Activated CD8-positive, alpha-beta memory T cell treated with anti-CD3 and anti-CD28 coated beads for 1 hour (primary cell): ENCODE results near the gene NAA35.
"Not testable (repeated sequence)": the region's sequence is repeated elsewhere in the genome, so short reads cannot be mapped to it uniquely, and the experiment has no call there.

Experiments used
- DNase-seq, 2 donors: peaks; one replicate each; pipeline ENCODE4 v3.0.0-alpha.2; 2020; ENCODE audit warnings: low read depth in 1 of 2; ENCODE audit errors: extremely low read depth in 1 of 2

The NAA35 gene

DNA sequence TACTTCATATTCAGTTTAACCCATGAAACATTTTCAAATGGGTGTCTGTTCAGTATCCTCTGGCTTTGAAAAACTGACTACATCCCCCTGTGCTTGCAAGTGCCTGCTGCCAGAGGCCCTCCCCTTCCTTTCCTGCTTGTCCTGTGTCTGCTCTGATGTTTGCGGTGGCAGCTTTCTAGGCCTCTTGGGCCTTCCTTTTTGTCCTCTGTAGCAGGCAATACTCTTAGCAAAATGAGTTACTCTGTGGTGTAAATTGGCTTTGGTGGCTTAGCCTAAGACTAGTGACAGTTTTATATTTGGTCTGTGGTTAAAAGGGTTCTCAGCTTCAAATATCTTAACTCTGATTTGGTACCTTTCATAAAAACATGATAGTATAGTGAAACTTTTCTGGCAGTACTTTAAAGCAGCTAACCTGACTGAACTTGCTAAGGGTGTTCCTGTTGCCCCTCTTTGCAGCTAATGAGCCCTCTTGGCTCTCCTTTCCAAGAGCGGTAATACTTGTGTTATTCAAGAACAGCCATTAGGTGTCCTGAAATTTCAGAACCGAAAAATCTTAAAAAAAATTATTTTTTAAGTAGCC lies 81.8 kb downstream of the NAA35 start:
- no peak for DNase-seq

DNA sequence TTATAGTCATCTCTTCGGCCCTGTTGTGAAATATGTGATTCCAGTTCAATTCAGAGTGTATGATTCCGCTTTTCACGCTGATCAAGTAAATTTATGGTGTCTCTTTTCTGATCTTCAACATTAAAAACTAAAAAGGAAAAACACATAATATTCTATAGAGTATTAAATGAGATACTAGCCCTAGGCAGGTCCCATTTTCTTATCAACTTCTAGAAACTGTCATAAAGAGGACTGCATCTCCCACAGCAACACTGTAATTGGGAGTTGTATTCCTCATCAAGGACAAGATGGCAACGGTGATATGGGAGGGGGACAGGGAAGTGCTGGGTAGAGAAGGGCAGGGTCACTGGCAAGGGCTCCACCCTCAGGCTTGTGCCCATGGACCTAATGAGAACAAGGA lies 86.8 kb downstream of the NAA35 start:
- no peak for DNase-seq

- no peak for DNase-seq
Observed at GRCh38 chr9:86034863-86035734, 94.2 kb downstream of the NAA35 start.

DNA sequence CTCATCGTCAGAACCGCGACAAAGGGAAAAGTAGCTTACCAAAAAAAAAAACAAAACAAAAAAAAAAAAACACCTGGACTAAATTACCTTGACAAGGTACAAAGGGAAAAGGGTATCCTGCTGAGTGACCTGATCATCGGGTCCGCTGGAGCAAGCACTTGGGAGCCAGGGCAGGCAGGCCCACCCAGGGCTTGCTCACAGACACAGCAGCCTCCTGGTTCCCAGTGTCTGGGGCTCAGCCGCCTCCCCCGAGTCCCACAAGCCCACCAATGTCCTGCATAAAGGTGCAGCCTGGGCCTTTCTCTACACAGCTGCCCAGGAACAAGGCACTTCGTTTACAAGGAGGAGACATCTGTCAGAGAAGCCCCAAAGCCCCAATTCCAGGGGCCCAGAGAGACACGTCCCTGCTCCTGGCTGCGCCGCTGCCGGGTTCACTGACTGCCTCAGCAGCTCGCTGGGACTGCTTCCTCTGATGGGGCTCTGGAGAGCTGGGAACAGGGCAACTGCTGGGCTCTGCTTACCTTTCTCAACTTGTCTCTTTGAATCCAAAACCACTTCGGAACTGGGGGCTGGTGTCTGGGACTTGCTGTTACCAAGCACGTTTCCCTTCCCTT lies 95.0 kb downstream of the NAA35 start:
- no peak for DNase-seq

GRCh38 chr9:86036555-86036954 lies 95.6 kb downstream of the NAA35 start:
- no peak for DNase-seq

- no peak for DNase-seq
Observed at GRCh38 chr9:86039991-86040860, 99.3 kb downstream of the NAA35 start.

GRCh38 chr9:86040861-86041155 lies 99.9 kb downstream of the NAA35 start:
- DNase-seq, result no peak

DNA sequence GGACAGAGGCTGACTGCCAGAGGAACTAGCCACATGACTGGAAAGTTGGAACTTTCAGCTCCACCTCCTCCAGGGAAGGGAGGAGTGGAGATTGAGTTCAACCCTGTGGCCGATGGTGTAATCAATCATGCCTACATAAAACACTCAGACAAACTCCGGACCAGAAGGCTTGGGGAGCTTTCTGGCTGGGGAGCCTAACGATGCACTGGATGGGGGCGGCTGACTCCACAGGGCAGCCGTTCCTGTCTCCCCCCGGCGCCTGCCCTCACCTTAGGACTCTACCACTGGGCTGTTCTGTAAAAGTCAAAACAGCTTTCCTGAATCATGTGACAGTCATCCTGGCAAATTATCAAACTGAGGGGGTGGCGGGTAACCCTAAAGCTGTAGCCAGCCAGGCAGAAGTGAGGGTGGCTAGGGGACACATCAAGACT lies 100.4 kb downstream of the NAA35 start:
- no peak for DNase-seq

DNA sequence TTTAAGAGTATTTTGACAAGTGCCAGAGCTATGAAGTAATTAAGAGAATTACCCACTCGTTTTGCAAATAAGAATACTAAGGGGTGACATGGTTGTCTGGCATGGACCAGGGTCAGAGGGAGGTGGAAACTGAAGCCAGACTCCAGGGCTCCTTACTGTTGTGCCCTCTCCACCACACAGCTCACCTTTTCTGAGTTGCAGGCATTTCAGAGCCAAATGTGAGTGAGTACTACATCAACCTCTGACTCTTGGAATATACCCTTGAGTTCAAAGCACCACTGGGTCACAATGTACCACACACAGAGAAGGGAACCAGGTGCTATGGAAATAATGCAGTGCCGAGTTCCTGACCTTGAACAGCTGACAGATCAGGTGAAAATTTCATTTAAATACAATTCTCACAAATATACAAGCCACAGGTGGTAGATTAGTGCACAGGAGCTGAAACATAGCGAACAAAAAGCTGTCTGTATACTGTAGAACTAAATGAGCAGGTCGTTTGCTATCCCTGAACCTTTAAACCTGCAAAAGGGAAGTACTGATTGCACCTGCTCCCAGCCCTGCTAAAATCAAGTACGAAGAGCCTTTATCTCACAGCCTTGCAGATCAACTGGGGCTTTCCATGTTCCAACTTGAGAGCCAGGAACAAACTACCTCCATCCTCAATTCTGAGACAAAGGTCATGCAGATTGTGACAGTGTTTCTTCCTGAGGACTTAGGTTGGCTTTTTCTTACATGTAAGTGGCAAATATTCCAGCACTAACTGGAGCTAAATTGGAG lies 101.4 kb downstream of the NAA35 start:
- DNase-seq, result no peak

DNA sequence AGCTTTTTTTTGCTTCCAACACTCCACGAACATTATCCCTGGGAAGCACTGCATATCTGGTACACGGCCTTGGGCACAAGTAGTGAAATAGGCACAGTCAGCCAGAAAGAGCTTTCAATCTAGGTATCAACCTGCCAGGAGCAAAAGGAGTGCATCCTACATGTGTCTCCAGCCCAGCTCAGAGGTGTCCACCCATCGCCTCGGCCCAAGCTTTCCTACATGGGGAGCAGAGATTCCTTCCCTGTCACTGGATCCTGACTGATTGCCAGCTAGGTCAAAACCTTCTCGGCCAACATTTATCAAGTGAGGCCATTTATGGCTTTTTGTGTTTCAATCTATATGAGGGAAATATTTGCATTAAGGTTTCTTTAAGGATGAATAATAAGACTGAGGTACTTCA lies 102.6 kb downstream of the NAA35 start:
- no peak for DNase-seq

DNA sequence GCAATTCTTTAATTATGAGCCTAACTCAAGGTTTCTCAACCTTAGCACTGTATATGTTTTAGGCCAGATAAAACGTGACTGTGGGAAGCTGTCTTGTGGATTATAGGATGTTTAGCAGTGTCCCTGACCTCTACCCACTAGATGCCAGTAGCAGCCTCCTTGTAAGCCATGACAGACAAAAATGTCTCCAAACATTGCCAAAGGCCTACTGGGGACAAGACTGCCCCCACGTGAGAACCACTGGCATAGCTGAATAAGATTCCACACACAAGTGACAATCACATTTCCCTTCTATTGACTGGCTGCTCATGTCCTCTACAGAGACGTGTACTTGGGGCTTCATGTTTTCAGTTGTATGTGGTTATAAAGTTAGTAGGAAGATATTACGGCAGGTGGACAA lies 103.1 kb downstream of the NAA35 start:
- no peak for DNase-seq

DNA sequence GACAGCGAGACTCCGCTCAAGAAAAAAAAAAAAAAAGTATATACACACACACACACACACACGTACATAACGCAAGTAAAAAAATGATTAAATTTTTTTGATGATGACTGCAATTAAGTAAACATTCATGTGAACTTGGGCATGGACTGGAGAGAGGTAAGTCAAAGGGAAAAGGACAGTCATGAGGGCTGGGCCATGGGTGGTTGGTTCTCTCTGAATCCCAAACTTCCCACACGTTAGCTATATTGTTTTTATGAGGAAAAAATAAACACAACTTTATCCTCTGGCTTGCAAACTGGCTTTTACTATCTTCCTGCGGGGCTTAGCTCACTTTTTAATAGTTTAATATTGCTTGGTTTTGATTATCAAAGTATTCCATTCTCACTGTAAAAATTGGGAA lies 104.7 kb downstream of the NAA35 start:
- no peak for DNase-seq

DNA sequence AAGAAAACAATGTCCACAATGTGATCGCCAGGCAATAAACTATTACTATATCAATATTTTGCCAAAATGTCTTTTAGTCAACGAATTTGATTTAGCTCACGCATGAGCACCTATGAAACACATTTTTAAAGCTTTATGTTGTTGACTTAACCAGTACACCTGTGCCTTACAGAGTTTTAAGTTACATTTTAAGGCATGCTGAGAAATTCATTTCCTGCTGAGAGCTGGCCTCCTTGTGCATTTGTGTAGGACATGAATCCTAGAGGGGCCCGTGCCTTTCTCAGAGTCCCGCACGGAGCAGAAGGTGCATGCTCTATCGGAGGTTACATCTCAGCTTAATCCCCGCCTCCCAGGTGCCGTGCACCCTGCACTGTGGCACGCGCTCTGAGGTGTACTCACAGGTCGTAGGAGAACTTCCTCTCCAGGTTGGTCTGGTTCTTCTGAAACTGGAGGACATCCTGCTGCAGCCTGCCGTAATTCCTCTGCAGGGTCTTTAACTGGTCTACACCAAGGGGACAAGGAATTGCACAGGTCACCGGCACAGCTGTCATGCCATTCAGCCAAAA lies 105.2 kb downstream of the NAA35 start:
- DNase-seq, result no peak

- no peak for DNase-seq
Observed at GRCh38 chr9:86046930-86047341, 106.0 kb downstream of the NAA35 start.

DNA sequence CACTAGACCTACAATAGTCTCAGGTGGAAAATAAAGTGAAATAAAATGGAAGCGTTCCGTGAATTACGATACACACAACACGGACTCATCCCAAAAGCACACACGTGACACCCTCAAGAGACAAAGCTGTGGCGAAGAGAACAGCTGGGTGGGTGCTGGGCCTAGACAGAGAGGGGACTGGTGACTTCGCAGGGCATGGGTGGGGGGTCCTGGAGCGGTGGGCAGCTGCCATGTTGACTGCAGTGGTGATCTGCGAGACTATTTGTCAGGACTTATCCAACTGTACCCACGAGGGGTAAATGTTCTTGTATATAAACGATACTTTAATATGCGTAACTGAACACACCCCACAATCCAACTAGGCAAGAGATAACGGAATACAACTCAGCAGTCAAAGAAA lies 106.4 kb downstream of the NAA35 start:
- no peak for DNase-seq

- not testable (repeated sequence) for DNase-seq
Observed at GRCh38 chr9:86048018-86048742, 107.2 kb downstream of the NAA35 start.

GRCh38 chr9:86052556-86053468 lies 111.9 kb downstream of the NAA35 start:
- no peak for DNase-seq

- DNase-seq, result no peak
Observed at GRCh38 chr9:86054695-86055094, 113.7 kb downstream of the NAA35 start.

- no peak for DNase-seq
Observed at GRCh38 chr9:86057491-86057890, 116.5 kb downstream of the NAA35 start.
